ENCODE measurements around the gene ELL2. TPM values are rescaled to one million over a fixed set of nuclear protein-coding genes. Genes with fewer than 3 reads are reported as not detected.

Gene ELL2
- total and polyA plus RNA-seq, 2 of the 13 experiments (the other 11 are each of a cell fraction or from before 2014, with no cell fraction given) = 78.9 to 97.1 TPM

DNA sequence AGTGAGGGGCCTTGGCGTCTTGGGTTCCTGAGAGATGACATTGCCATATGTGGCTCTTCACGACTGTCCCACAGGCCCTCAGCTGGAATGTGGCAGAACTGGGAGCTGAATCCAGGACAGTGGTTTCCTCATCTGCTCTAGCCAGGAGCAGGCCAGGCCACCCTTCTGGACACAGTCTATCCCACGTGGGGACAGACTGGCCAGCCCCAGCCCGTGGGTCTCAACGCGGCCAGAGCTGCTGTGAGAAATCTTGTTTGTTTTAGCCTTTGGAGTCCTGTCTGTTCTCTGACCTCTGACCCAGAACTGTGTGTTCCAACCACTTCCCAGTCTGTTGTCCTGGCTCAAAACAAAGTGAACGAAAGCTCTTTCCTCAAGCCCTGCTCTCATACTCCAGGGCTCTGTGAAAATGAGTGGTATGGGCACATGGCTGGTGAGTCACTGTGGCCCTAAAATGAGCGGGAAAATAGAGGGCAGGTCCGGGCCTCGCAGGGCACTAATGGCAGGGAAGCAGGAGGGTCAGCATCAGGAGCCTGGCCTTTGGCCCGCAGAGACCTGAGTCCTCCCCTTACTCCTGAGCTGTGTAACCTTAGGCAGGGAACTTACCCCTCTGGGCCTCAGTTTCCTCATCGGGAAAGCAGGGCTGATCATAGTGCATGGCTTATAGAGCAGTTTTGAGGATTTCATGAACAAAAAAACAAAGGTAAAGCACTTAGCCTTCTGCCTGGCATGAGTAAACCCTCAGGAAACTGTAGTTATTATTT lies 104.3 kb downstream of the ELL2 start (continued):
- TF ChIP-seq, protein P1, sequence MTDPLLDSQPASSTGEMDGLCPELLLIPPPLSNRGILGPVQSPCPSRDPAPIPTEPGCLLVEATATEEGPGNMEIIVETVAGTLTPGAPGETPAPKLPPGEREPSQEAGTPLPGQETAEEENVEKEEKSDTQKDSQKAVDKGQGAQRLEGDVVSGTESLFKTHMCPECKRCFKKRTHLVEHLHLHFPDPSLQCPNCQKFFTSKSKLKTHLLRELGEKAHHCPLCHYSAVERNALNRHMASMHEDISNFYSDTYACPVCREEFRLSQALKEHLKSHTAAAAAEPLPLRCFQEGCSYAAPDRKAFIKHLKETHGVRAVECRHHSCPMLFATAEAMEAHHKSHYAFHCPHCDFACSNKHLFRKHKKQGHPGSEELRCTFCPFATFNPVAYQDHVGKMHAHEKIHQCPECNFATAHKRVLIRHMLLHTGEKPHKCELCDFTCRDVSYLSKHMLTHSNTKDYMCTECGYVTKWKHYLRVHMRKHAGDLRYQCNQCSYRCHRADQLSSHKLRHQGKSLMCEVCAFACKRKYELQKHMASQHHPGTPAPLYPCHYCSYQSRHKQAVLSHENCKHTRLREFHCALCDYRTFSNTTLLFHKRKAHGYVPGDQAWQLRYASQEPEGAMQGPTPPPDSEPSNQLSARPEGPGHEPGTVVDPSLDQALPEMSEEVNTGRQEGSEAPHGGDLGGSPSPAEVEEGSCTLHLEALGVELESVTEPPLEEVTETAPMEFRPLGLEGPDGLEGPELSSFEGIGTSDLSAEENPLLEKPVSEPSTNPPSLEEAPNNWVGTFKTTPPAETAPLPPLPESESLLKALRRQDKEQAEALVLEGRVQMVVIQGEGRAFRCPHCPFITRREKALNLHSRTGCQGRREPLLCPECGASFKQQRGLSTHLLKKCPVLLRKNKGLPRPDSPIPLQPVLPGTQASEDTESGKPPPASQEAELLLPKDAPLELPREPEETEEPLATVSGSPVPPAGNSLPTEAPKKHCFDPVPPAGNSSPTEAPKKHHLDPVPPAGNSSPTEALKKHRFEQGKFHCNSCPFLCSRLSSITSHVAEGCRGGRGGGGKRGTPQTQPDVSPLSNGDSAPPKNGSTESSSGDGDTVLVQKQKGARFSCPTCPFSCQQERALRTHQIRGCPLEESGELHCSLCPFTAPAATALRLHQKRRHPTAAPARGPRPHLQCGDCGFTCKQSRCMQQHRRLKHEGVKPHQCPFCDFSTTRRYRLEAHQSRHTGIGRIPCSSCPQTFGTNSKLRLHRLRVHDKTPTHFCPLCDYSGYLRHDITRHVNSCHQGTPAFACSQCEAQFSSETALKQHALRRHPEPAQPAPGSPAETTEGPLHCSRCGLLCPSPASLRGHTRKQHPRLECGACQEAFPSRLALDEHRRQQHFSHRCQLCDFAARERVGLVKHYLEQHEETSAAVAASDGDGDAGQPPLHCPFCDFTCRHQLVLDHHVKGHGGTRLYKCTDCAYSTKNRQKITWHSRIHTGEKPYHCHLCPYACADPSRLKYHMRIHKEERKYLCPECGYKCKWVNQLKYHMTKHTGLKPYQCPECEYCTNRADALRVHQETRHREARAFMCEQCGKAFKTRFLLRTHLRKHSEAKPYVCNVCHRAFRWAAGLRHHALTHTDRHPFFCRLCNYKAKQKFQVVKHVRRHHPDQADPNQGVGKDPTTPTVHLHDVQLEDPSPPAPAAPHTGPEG (CRISPR knock-in tag; IDR thresholded peaks at IDR 0.05) = no peak
- TF ChIP-seq ZMAT3 (CRISPR knock-in tag; conservative IDR thresholded peaks at IDR 0.05) = peak; percentile 72
- no peak for TF ChIP-seq MEIS2 (CRISPR knock-in tag; IDR thresholded peaks at IDR 0.05)
- TF ChIP-seq ZNF317 (CRISPR knock-in tag; IDR thresholded peaks at IDR 0.05) = no peak; the same call in 1 of the 2 replicates
- TF ChIP-seq RXRA (CRISPR knock-in tag; IDR thresholded peaks at IDR 0.05) = peak; percentile 87
- TF ChIP-seq, protein P2, sequence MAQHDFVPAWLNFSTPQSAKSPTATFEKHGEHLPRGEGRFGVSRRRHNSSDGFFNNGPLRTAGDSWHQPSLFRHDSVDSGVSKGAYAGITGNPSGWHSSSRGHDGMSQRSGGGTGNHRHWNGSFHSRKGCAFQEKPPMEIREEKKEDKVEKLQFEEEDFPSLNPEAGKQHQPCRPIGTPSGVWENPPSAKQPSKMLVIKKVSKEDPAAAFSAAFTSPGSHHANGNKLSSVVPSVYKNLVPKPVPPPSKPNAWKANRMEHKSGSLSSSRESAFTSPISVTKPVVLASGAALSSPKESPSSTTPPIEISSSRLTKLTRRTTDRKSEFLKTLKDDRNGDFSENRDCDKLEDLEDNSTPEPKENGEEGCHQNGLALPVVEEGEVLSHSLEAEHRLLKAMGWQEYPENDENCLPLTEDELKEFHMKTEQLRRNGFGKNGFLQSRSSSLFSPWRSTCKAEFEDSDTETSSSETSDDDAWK (CRISPR knock-in tag; IDR thresholded peaks at IDR 0.05) = no peak
- TF ChIP-seq, protein P3, sequence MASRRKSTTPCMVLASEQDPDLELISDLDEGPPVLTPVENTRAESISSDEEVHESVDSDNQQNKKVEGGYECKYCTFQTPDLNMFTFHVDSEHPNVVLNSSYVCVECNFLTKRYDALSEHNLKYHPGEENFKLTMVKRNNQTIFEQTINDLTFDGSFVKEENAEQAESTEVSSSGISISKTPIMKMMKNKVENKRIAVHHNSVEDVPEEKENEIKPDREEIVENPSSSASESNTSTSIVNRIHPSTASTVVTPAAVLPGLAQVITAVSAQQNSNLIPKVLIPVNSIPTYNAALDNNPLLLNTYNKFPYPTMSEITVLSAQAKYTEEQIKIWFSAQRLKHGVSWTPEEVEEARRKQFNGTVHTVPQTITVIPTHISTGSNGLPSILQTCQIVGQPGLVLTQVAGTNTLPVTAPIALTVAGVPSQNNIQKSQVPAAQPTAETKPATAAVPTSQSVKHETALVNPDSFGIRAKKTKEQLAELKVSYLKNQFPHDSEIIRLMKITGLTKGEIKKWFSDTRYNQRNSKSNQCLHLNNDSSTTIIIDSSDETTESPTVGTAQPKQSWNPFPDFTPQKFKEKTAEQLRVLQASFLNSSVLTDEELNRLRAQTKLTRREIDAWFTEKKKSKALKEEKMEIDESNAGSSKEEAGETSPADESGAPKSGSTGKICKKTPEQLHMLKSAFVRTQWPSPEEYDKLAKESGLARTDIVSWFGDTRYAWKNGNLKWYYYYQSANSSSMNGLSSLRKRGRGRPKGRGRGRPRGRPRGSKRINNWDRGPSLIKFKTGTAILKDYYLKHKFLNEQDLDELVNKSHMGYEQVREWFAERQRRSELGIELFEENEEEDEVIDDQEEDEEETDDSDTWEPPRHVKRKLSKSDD (CRISPR knock-in tag; IDR thresholded peaks at IDR 0.05; ENCODE audit: low read depth) = peak; percentile 62; the same call in 1 of the 2 replicates
- peak; percentile 49; the same call in 1 of the 2 replicates for TF ChIP-seq ZNF143 (CRISPR knock-in tag; IDR thresholded peaks at IDR 0.05)
- TF ChIP-seq RBM22 (optimal IDR thresholded peaks at IDR 0.05; ENCODE audit: low read length) = no peak
- TF ChIP-seq, protein P4, sequence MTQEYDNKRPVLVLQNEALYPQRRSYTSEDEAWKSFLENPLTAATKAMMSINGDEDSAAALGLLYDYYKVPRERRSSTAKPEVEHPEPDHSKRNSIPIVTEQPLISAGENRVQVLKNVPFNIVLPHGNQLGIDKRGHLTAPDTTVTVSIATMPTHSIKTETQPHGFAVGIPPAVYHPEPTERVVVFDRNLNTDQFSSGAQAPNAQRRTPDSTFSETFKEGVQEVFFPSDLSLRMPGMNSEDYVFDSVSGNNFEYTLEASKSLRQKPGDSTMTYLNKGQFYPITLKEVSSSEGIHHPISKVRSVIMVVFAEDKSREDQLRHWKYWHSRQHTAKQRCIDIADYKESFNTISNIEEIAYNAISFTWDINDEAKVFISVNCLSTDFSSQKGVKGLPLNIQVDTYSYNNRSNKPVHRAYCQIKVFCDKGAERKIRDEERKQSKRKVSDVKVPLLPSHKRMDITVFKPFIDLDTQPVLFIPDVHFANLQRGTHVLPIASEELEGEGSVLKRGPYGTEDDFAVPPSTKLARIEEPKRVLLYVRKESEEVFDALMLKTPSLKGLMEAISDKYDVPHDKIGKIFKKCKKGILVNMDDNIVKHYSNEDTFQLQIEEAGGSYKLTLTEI (CRISPR knock-in tag; conservative IDR thresholded peaks at IDR 0.05) = no peak
- no peak for TF ChIP-seq TOE1 (CRISPR knock-in tag; IDR thresholded peaks at IDR 0.05)
- TF ChIP-seq ZNF207 (IDR thresholded peaks at IDR 0.05; ENCODE audit: borderline replicate concordance) = no peak
- peak; percentile 63; the same call in 1 of the 2 replicates for TF ChIP-seq RFXAP (CRISPR knock-in tag; IDR thresholded peaks at IDR 0.05; ENCODE audit: borderline replicate concordance)
- TF ChIP-seq ARNTL (CRISPR knock-in tag; IDR thresholded peaks at IDR 0.05) = peak; percentile 84; the same call in 1 of the 2 replicates
- TF ChIP-seq, protein P5, sequence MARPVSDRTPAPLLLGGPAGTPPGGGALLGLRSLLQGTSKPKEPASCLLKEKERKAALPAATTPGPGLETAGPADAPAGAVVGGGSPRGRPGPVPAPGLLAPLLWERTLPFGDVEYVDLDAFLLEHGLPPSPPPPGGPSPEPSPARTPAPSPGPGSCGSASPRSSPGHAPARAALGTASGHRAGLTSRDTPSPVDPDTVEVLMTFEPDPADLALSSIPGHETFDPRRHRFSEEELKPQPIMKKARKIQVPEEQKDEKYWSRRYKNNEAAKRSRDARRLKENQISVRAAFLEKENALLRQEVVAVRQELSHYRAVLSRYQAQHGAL (CRISPR knock-in tag; IDR thresholded peaks at IDR 0.05; ENCODE audit: not compliant biosample characterization) = no peak
- TF ChIP-seq SP140L (CRISPR knock-in tag; IDR thresholded peaks at IDR 0.05; ENCODE audit: borderline replicate concordance) = no peak

Measured in HepG2 (cell line).